T-helper 17 cell (primary cell): ENCODE measurements around the gene XK. TPM values are rescaled to one million over a fixed set of nuclear protein-coding genes. Genes with fewer than 3 reads are reported as not detected.
A peak's percentile ranks its signal among the peaks of the same experiment; 100 is the strongest.

Source experiments
- ATAC-seq: fragments of 150-1000 bp; cut with Tn5 transposase; 2 replicates; pipeline ENCODE4 v1.10.0; 2021; ENCODE audit warnings: mild to moderate bottlenecking, moderate library complexity
- DNase-seq, 3 donors: peaks; one replicate each; pipeline versions ENCODE4 v3.0.0 to v3.0.0-alpha.2; 2020 to 2021
- H3K9me3 ChIP-seq: one replicate; pipeline ENCODE4 v1.7.0; 2013; ENCODE audit warnings: low read length, mild to moderate bottlenecking; ENCODE audit not compliant: control insufficient read depth, poor library complexity, severe bottlenecking
- H3K27ac Mint-ChIP-seq: one replicate; pipeline ENCODE4 v1.8.0; 2022; ENCODE audit warnings: mild to moderate bottlenecking, moderate library complexity, mixed read lengths
- H3K27me3 Mint-ChIP-seq: one replicate; pipeline ENCODE4 v1.8.0; 2022; ENCODE audit warnings: mixed read lengths
- H3K36me3 Mint-ChIP-seq: one replicate; pipeline ENCODE4 v1.8.0; 2022; ENCODE audit warnings: low read depth, mixed read lengths
- H3K4me1 Mint-ChIP-seq: one replicate; pipeline ENCODE4 v1.8.0; 2022; ENCODE audit warnings: mild to moderate bottlenecking, mixed read lengths
- H3K4me3 Mint-ChIP-seq: one replicate; pipeline ENCODE4 v1.8.0; 2022; ENCODE audit warnings: mild to moderate bottlenecking, moderate library complexity, mixed read lengths
- total RNA-seq, 4 donors: library from RNA in 2 of 4; stranded (reverse) in 2 of 4; gene quantifications; one replicate each; pipeline ENCODE4 v1.2.3 and lab custom pipeline; 2022 to 2026

XK gene
- total RNA-seq, 2 donors from 2014 or later = 0.32 to 11.3 TPM

DNA sequence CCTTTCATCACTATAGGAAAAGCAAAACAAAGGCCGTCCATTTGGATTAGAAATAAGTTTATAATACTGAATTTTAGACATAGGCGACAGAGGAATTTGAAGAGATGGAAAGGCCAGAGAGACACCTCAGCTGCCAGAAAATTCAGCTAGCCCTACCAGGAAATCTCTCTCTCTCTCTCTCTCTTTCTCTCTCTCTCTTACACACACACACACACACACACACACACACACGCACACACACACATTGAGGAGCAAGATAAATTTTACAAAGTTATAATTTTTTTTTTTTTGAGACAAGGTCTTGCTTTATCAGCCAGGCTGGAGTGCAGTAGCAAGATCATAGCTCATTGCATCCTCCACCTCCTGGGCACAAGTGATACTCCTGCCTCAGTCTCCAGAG, 1.4 kb downstream of the XK start:
- Mint-ChIP-seq H3K36me3 (no peaks in the 10 kb centered on the region), H3K27ac (no peak overlapping the region), H3K4me3 (no peak overlapping the region), H3K4me1 (no peaks in the 10 kb centered on the region), H3K27me3 (no peaks in the 10 kb centered on the region)
- DNase-seq = no peak
- H3K9me3 ChIP-seq = no peaks in the 10 kb centered on the region
- ATAC-seq = no peak

DNA sequence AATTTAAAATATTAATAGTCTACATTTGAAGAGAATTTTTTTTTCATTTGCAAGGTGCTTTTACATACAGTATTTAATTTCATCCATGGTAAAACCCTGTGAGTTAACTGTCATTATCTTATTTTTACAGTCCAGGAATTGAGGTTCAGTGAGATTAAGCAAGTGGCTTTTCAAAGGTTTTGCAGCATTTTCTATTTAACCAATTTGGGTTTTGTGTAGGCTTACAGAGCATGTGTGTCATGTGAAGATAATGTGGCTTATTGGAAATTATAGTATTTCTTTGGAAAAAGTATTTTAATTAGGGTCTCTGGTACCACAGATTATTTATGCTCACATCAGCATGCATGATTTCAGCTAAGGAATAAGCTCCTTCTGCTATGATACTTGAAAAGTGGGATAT, 4.5 kb downstream of the XK start:
- Mint-ChIP-seq H3K27me3 (no peaks in the 10 kb centered on the region), H3K27ac (no peak overlapping the region), H3K36me3 (no peaks in the 10 kb centered on the region), H3K4me3 (no peak overlapping the region), H3K4me1 (no peaks in the 10 kb centered on the region)
- no peaks in the 10 kb centered on the region for H3K9me3 ChIP-seq
- no peak for DNase-seq
- ATAC-seq = no peak

- no peaks in the 10 kb centered on the region for H3K36me3 Mint-ChIP-seq
- ATAC-seq = no peak
- H3K27me3 Mint-ChIP-seq = no peaks in the 10 kb centered on the region
- DNase-seq = no peak
- no peak overlapping the region for H3K4me3 Mint-ChIP-seq
- H3K9me3 ChIP-seq = no peaks in the 10 kb centered on the region
- no peaks in the 10 kb centered on the region for H3K4me1 Mint-ChIP-seq
- no peak overlapping the region for H3K27ac Mint-ChIP-seq
Measured at GRCh38 chrX:37692918-37693317, 7.3 kb downstream of the XK start.

DNA sequence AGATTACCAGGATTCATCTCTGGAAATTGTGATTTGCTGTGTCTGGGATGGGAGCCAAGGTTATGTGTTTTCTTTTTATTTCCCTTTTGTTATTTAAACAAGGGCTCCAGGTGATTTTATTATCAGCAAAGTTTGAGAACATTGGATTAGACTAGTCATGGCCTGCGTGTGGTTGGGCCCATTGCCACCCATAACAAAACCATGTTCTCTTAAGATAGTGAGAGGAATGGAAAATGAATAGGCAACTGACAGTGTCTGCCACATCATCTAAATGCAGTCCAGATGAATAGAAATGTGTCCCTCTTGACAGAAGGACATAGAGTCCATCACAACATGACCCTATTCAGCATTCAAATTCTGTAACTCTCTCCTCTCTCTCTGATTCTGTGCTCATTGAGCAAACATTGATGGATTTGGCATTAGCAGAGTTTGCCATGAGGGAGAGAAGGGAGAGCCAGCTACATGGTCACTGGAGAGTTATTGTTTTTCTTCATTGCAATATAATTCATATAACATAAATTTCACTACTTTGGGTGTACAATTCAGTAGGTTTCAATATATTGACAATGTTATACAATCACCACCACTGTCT, 11.7 kb downstream of the XK start:
- Mint-ChIP-seq H3K36me3 (no peaks in the 10 kb centered on the region), H3K27ac (no peak overlapping the region), H3K4me3 (no peak overlapping the region), H3K4me1 (no peaks in the 10 kb centered on the region), H3K27me3 (no peaks in the 10 kb centered on the region)
- no peaks in the 10 kb centered on the region for H3K9me3 ChIP-seq
- ATAC-seq (no peak), DNase-seq (no peak)

GRCh38 chrX:37701588-37701987, 16.0 kb downstream of the XK start:
- DNase-seq (no peak), ATAC-seq (no peak)
- Mint-ChIP-seq H3K27me3 (no peaks in the 10 kb centered on the region), H3K36me3 (no peaks in the 10 kb centered on the region), H3K4me1 (no peaks in the 10 kb centered on the region), H3K4me3 (no peak overlapping the region), H3K27ac (no peak overlapping the region)
- H3K9me3 ChIP-seq = no peaks in the 10 kb centered on the region

DNA sequence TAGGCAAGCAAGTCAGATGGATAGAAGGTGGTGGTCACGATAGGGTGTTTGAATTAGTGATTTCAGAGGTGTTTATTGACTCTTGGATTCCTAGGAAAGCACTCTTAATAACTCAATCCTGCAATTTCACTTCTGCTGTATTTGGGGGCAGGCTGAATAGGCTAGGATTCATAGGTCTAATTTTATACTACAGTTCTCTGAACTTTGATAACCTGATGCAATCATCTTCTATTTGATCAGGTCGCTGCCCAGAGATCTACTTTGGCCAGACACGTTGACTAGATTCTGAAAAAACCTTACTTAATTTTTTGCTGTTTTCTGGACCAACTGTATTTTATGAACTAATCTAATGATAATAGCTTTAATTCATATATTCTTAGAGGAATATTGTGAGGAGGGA, 26.4 kb downstream of the XK start:
- Mint-ChIP-seq H3K4me1 (no peaks in the 10 kb centered on the region), H3K27me3 (no peaks in the 10 kb centered on the region), H3K4me3 (no peak overlapping the region), H3K36me3 (no peaks in the 10 kb centered on the region), H3K27ac (no peak overlapping the region)
- DNase-seq = no peak
- no peaks in the 10 kb centered on the region for H3K9me3 ChIP-seq
- no peak for ATAC-seq

GRCh38 chrX:37712458-37712857, 26.9 kb downstream of the XK start:
- no peak for ATAC-seq
- H3K27me3 Mint-ChIP-seq = no peaks in the 10 kb centered on the region
- no peaks in the 10 kb centered on the region for H3K36me3 Mint-ChIP-seq
- H3K4me1 Mint-ChIP-seq = no peaks in the 10 kb centered on the region
- no peaks in the 10 kb centered on the region for H3K9me3 ChIP-seq
- no peak overlapping the region for H3K4me3 Mint-ChIP-seq
- no peak for DNase-seq
- H3K27ac Mint-ChIP-seq = no peak overlapping the region

DNA sequence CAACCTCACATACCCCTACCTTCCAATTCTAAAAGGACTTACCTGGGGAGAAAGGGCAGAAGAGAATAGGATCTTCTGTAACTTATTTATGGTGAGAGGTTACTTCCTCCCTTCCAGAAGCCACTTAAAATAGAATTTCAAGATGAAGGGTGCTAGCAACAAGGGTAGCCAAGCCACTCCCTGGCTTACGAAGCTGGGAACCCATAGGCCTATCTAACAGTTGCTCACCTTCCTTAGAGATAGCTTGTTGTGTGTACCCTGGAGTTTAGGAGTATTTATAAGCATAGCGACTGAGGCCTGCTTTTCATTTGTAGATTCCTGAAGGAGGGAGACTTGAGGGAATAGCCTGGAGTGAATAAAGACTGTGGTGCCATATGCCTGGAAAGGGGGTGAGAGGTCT, 28.9 kb downstream of the XK start:
- H3K36me3 Mint-ChIP-seq = no peaks in the 10 kb centered on the region
- no peaks in the 10 kb centered on the region for H3K9me3 ChIP-seq
- DNase-seq = no peak
- no peak for ATAC-seq
- no peak overlapping the region for H3K27ac Mint-ChIP-seq
- H3K4me1 Mint-ChIP-seq = no peaks in the 10 kb centered on the region
- no peak overlapping the region for H3K4me3 Mint-ChIP-seq
- H3K27me3 Mint-ChIP-seq = no peaks in the 10 kb centered on the region

- no peaks in the 10 kb centered on the region for H3K9me3 ChIP-seq
- DNase-seq (no peak), ATAC-seq (no peak)
- H3K36me3 Mint-ChIP-seq = no peaks in the 10 kb centered on the region
- H3K4me1 Mint-ChIP-seq = no peaks in the 10 kb centered on the region
- H3K4me3 Mint-ChIP-seq = no peak overlapping the region
- no peaks in the 10 kb centered on the region for H3K27me3 Mint-ChIP-seq
- no peak overlapping the region for H3K27ac Mint-ChIP-seq
Measured at GRCh38 chrX:37716602-37717001, 31.0 kb downstream of the XK start.

DNA sequence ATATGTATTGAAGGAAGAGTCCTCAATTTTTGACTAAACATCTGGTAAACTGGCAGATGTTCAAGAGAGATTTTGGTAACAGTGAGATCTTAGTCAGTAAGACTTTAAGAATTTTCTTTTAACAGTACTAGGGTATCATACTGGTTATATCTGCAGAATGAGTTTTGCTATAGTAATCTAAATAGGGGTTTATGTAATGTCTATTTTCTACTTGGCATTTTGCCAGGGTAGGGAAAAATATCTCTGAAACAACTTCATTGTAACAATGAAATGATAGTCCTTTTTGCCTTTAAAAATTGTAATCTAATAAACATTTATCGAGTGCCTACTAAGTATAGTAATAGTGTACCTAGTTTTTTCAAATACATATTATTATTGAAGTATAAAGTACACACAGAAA, 32.1 kb downstream of the XK start:
- Mint-ChIP-seq H3K4me3 (no peak overlapping the region), H3K27me3 (peaks cover 6% of the 10 kb centered on the region), H3K36me3 (no peaks in the 10 kb centered on the region), H3K4me1 (no peaks in the 10 kb centered on the region), H3K27ac (no peak overlapping the region)
- DNase-seq (no peak), ATAC-seq (no peak)
- no peaks in the 10 kb centered on the region for H3K9me3 ChIP-seq

- H3K27ac Mint-ChIP-seq = no peak overlapping the region
- ATAC-seq (no peak), DNase-seq (no peak)
- H3K4me1 Mint-ChIP-seq = no peaks in the 10 kb centered on the region
- H3K27me3 Mint-ChIP-seq = peaks cover 7% of the 10 kb centered on the region
- no peaks in the 10 kb centered on the region for H3K9me3 ChIP-seq
- H3K4me3 Mint-ChIP-seq = no peak overlapping the region
- no peaks in the 10 kb centered on the region for H3K36me3 Mint-ChIP-seq
Measured at GRCh38 chrX:37722595-37722994, 37.0 kb downstream of the XK start.

GRCh38 chrX:37726346-37726745, 40.8 kb downstream of the XK start:
- H3K9me3 ChIP-seq = no peaks in the 10 kb centered on the region
- no peak overlapping the region for H3K27ac Mint-ChIP-seq
- DNase-seq (no peak), ATAC-seq (no peak)
- no peaks in the 10 kb centered on the region for H3K4me1 Mint-ChIP-seq
- H3K27me3 Mint-ChIP-seq = peaks cover 11% of the 10 kb centered on the region
- H3K4me3 Mint-ChIP-seq = no peak overlapping the region
- no peaks in the 10 kb centered on the region for H3K36me3 Mint-ChIP-seq

- DNase-seq (peak; percentile 50 to 71 (median 52)), ATAC-seq (peak; percentile 92)
- H3K4me1 Mint-ChIP-seq = peaks cover 5% of the 10 kb centered on the region
- H3K27me3 Mint-ChIP-seq = no peaks in the 10 kb centered on the region
- no peak overlapping the region for H3K4me3 Mint-ChIP-seq
- H3K9me3 ChIP-seq = no peaks in the 10 kb centered on the region
- H3K27ac Mint-ChIP-seq = peak overlapping the region; percentile 56
- H3K36me3 Mint-ChIP-seq = no peaks in the 10 kb centered on the region
Measured at GRCh38 chrX:37745354-37745753, 59.8 kb downstream of the XK start.

DNA sequence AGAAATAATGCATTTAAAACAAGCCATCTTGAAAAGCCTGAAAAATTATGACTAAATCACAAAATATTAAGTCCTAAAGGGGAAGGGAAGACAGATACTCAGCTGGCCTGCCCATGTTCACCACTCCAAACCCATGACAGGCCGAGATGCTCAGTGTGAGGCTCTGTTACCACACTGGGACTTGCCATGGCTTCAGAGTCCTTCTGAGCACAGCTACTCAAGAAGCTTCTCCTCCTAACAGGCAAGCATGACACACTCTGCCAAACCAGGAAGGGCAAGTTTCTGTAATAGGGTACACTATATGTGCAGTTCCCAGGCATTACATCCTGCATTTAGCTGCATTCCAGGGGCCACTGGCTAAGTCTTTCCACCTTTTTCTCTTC, 60.2 kb downstream of the XK start:
- no peak for DNase-seq
- H3K27me3 Mint-ChIP-seq = no peaks in the 10 kb centered on the region
- H3K4me1 Mint-ChIP-seq = peaks cover 5% of the 10 kb centered on the region
- no peaks in the 10 kb centered on the region for H3K36me3 Mint-ChIP-seq
- no peak for ATAC-seq
- H3K9me3 ChIP-seq = no peaks in the 10 kb centered on the region
- peak overlapping the region; percentile 56 for H3K27ac Mint-ChIP-seq
- H3K4me3 Mint-ChIP-seq = no peak overlapping the region
